Osteocyte (in vitro differentiated cells): Measurements from ENCODE around the gene ST8SIA6. TPM values are rescaled to one million over a fixed set of nuclear protein-coding genes. Genes with fewer than 3 reads are reported as not detected.

Experiments
- DNase-seq: peaks from one replicate; pipeline ENCODE4 v3.0.0; 2021; ENCODE audit warnings: mixed read lengths; ENCODE audit not compliant: unreplicated experiment; ENCODE audit errors: extremely low spot score
- H3K27ac Mint-ChIP-seq: one replicate; pipeline ENCODE4 v1.8.0; 2021; ENCODE audit warnings: mild to moderate bottlenecking, mixed read lengths; ENCODE audit not compliant: unreplicated experiment
- H3K27me3 Mint-ChIP-seq: one replicate; pipeline ENCODE4 v1.8.0; 2021; ENCODE audit warnings: mixed read lengths; ENCODE audit not compliant: unreplicated experiment
- H3K36me3 Mint-ChIP-seq: one replicate; pipeline ENCODE4 v1.8.0; 2021; ENCODE audit warnings: mixed read lengths; ENCODE audit not compliant: unreplicated experiment
- H3K4me1 Mint-ChIP-seq: one replicate; pipeline ENCODE4 v1.8.0; 2021; ENCODE audit warnings: mixed read lengths; ENCODE audit not compliant: unreplicated experiment
- H3K4me3 Mint-ChIP-seq: one replicate; pipeline ENCODE4 v1.8.0; 2021; ENCODE audit warnings: mild to moderate bottlenecking, moderate library complexity, mixed read lengths; ENCODE audit not compliant: unreplicated experiment
- H3K9me3 Mint-ChIP-seq: one replicate; pipeline ENCODE4 v1.8.0; 2021; ENCODE audit warnings: mixed read lengths; ENCODE audit not compliant: unreplicated experiment
- total RNA-seq: library from RNA; stranded (reverse); gene quantifications from 2 replicates; pipeline ENCODE4 v1.2.1, GENCODE V29; 2021
- TF ChIP-seq, protein P1 (sequence below): fragments of 200-600 bp; sonication (generic); IDR thresholded peaks from 2 replicates; pipeline ENCODE4 v1.5.0; 2021; ENCODE audit warnings: antibody characterized with exemption, mild to moderate bottlenecking, moderate library complexity

The ST8SIA6 gene
- total RNA-seq, 1 donor from 2014 or later = not detected

DNA sequence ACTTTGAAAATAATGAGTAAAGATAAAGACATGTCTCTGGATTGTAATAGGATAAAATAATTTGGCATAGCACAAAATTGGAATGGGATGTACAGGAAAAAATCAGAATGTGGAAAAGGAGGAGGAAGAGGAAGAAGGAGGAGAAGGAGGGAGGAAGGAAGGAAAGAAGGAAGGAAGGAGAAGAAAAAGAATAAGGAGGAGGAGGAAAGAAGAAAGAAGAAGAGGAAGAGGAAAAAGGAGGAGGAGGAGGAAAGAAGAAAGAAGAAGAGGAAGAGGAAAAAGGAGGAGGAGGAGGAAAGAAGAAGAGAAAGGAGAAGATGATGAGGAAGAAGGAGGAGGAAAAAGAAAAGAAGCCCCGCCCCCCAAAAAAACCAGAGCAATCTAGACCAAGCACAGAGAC, 95.9 kb downstream of the ST8SIA6 start:
- Mint-ChIP-seq H3K27ac (no peak overlapping the region), H3K9me3 (no peaks in the 10 kb centered on the region), H3K4me3 (no peak overlapping the region), H3K4me1 (no peaks in the 10 kb centered on the region), H3K27me3 (peaks cover 58% of the 10 kb centered on the region), H3K36me3 (no peaks in the 10 kb centered on the region)
- TF ChIP-seq, protein P1, sequence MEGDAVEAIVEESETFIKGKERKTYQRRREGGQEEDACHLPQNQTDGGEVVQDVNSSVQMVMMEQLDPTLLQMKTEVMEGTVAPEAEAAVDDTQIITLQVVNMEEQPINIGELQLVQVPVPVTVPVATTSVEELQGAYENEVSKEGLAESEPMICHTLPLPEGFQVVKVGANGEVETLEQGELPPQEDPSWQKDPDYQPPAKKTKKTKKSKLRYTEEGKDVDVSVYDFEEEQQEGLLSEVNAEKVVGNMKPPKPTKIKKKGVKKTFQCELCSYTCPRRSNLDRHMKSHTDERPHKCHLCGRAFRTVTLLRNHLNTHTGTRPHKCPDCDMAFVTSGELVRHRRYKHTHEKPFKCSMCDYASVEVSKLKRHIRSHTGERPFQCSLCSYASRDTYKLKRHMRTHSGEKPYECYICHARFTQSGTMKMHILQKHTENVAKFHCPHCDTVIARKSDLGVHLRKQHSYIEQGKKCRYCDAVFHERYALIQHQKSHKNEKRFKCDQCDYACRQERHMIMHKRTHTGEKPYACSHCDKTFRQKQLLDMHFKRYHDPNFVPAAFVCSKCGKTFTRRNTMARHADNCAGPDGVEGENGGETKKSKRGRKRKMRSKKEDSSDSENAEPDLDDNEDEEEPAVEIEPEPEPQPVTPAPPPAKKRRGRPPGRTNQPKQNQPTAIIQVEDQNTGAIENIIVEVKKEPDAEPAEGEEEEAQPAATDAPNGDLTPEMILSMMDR = no peak
- DNase-seq = no peak

DNA sequence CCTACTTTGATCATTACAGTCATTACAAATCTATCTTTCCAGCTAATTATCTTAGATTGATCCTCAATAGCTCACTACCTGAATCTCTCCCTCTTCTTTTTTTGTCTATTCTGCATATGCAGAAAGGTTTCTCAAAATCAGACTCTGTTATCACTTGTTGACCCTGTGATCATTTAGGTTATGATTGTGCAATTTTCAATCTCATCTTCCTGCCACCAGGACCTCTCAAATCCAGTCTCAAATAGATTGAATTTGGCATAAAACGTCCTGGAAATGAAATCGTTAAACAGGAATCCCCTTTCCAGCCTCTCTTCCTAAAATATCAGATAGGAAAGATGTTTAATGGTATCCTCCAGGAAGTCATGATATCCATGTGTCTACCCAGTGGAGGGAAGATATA, 96.6 kb downstream of the ST8SIA6 start:
- TF ChIP-seq, protein P1 = no peak
- Mint-ChIP-seq H3K9me3 (no peaks in the 10 kb centered on the region), H3K4me3 (no peak overlapping the region), H3K36me3 (no peaks in the 10 kb centered on the region), H3K27me3 (peaks cover 65% of the 10 kb centered on the region), H3K27ac (no peak overlapping the region), H3K4me1 (no peaks in the 10 kb centered on the region)
- no peak for DNase-seq

DNA sequence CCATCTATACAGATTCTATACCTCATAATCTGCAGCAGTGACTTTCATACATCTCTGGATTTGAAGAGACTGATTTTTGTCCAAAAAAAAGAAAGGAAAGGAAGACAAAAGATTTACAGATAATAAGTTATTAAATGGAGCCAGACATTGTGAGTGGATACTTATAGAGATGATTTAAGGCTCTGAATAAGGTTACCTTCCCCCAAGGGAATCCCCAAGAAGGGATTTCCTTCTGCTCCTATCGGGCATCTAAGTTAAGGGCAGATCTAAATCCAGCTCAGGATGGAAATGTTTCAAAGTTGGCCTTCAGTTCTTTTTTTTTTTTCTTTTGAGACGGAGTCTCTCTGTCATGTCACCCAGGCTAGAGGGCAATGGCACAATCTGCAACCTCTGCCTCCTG, 97.6 kb downstream of the ST8SIA6 start:
- H3K27me3 Mint-ChIP-seq = peaks cover 69% of the 10 kb centered on the region

DNA sequence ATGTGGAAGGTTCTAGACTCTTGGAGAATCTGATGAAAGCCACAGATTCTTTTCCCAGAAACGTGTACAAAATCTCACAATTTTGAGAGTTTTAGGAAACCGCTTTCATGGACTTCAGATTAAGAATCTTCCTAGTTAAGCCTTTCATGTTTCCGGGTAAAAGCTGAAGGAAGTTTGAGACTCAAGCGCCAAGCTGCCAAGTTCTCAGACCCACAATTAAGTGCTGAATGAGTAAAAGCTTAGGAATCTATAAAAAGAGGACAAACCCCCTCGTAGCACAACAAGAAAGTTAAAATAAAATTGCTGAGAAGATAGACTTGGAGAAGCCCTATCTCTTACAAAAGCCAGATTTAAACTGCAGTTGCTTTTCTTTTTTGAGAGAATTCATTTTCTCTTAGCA, 99.6 kb downstream of the ST8SIA6 start:
- Mint-ChIP-seq H3K4me3 (no peak overlapping the region), H3K36me3 (no peaks in the 10 kb centered on the region), H3K9me3 (no peaks in the 10 kb centered on the region), H3K27me3 (peaks cover 65% of the 10 kb centered on the region), H3K4me1 (no peaks in the 10 kb centered on the region), H3K27ac (no peak overlapping the region)
- TF ChIP-seq, protein P1 = no peak
- no peak for DNase-seq

More for the DNA sequence above, 97.6 kb downstream of the ST8SIA6 start:
- Mint-ChIP-seq H3K27ac (no peak overlapping the region), H3K4me1 (no peaks in the 10 kb centered on the region), H3K4me3 (no peak overlapping the region), H3K36me3 (no peaks in the 10 kb centered on the region), H3K9me3 (no peaks in the 10 kb centered on the region)
- TF ChIP-seq, protein P1 = no peak
- DNase-seq = no peak

DNA sequence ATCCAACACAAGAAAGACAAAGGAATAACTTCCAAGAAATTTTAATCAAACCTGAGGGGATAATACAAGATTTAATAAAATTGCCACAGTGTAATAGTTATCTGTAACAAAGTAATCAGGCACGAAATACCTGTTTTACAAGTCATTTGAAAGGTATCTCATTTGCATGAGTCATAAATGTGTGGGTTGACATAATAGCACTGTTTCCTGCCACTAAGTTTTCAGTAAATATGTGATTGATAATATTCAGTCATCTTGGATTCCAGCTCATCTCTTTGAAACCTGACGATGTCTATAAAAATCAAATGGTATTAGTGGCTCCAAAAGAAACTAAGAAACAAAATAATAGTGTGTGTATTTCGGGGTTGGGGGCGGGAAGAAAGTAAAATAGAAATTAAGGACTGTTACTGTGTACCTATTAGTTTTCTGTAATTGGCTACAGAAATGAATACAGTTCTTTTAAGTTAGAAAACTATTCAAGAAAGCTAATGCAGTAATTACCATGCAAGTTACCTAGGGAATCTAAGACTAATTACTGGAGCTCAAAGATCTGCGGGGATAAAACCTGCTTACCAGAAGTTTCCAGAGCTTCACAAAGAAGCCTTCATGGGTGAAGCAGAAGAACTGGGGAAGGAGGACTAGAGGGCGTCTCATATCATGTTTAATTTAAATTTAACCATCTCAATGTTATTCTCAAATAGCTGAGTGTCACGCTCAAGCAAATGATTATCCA, 100.7 kb downstream of the ST8SIA6 start:
- H3K4me3 Mint-ChIP-seq = no peak overlapping the region
- TF ChIP-seq, protein P1 = no peak
- no peak overlapping the region for H3K27ac Mint-ChIP-seq
- peaks cover 4% of the 10 kb centered on the region for H3K4me1 Mint-ChIP-seq
- no peaks in the 10 kb centered on the region for H3K36me3 Mint-ChIP-seq
- H3K9me3 Mint-ChIP-seq = no peaks in the 10 kb centered on the region
- DNase-seq = no peak
- H3K27me3 Mint-ChIP-seq = peaks cover 63% of the 10 kb centered on the region
